GM19043 (cell line): Measurements from ENCODE around the gene DKK2.
"Not testable (repeated sequence)": the region's sequence is repeated elsewhere in the genome, so short reads cannot be mapped to it uniquely, and the experiment has no call there.

Source experiments
- ATAC-seq: cut with Tn5 transposase; IDR thresholded peaks from one replicate; pipeline ENCODE4 v1.9.1; 2021; ENCODE audit warnings: low read depth; ENCODE audit not compliant: unreplicated experiment

DKK2 gene

GRCh38 chr4:106929248-106929647 lies 106.9 kb downstream of the DKK2 start:
- ATAC-seq: no peak

DNA sequence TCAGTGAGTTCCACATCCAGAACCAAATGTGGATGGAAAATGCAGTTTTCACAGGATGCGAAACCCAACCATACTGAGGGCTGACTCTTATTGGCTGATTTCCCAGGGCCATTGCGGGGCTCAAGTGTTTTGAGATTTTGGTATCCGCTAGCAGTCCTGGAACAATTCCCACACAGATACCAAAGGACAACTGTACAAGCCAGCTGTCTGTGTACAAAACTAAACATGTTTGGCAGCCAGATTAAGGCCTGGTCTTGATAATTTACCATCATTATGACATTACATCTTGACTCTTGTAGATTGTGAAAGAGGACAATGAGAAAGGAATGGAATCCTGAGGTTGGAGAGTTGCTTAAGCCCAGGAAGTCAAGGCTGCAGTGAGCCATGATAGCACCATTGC lies 121.9 kb downstream of the DKK2 start:
- no peak for ATAC-seq

- ATAC-seq: no peak
These were observed 126.5 kb downstream of the DKK2 start for GRCh38 chr4:106909486-106910188.

GRCh38 chr4:106908049-106908448 lies 128.1 kb downstream of the DKK2 start:
- ATAC-seq: not testable (repeated sequence)

DNA sequence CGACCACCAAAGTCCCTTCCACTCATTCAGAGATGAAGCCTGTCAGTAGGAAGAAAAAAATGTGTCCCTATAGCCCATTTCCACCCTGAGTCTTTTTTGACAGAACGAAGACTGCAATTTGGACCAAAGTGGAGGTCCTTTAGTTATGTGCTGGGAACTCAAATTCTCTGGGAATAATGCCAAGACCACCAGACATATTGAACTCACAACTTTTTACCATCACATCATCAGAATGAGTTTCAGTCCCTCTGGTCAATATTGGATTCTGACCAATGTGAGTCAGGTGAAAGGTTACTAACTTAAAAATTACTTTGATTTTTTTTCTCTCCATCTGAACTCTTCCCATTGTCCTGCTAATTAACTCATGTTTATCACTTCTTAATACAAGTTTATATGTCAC lies 128.9 kb downstream of the DKK2 start:
- ATAC-seq: no peak

- no peak for ATAC-seq
These were observed 129.4 kb downstream of the DKK2 start for GRCh38 chr4:106906728-106907127.

GRCh38 chr4:106898621-106899230 lies 137.4 kb downstream of the DKK2 start:
- ATAC-seq: peak; percentile 93

- ATAC-seq: no peak
These were observed 142.2 kb downstream of the DKK2 start for GRCh38 chr4:106893903-106894302.

- no peak for ATAC-seq
These were observed 142.7 kb downstream of the DKK2 start for GRCh38 chr4:106893395-106893881.

- ATAC-seq: no peak
These were observed 143.3 kb downstream of the DKK2 start for GRCh38 chr4:106892786-106893185.

- ATAC-seq: no peak
These were observed 160.8 kb downstream of the DKK2 start for GRCh38 chr4:106875340-106875739.
